Measurements from ENCODE around the gene BRSK1. TPM values are rescaled to one million over a fixed set of nuclear protein-coding genes. Genes with fewer than 3 reads are reported as not detected.

Gene BRSK1
- total and polyA plus RNA-seq, 10 of the 15 experiments (the other 5 are each of a cell fraction or from before 2014, with no cell fraction given) = 0.03 to 0.76 (median 0.25) TPM; not detected in 4

GRCh38 chr19:55253842-55254624 is 29.8 kb upstream of the BRSK1 start (continued):
- 0 out of 2 replicates have a peak, but pooled peaks have one; percentile 52 for TF ChIP-seq CBFB (IDR thresholded peaks at IDR 0.05; ENCODE audit: low read depth)
- no peak for TF ChIP-seq WRNIP1 (IDR thresholded peaks at IDR 0.05; ENCODE audit: borderline replicate concordance, low read depth, low read length)
- peak; percentile 21 for TF ChIP-seq E4F1 (IDR thresholded peaks at IDR 0.05; ENCODE audit: borderline replicate concordance, partially characterized antibody)
- TF ChIP-seq DPF2 (IDR thresholded peaks at IDR 0.05) = peak; percentile 75; the same call in 1 of the 2 replicates
- TF ChIP-seq POLR2AphosphoS2 (IDR thresholded peaks at IDR 0.05; ENCODE audit: low read depth, low read length) = no peak
- TF ChIP-seq JUNB (IDR thresholded peaks at IDR 0.05) = peak; percentile 43; the same call in 1 of the 2 replicates
- no peak for TF ChIP-seq CUX1 (IDR thresholded peaks at IDR 0.05; ENCODE audit: insufficient replicate concordance, low read depth, low read length)
- no peak for TF ChIP-seq HSF1 (IDR thresholded peaks at IDR 0.05; ENCODE audit: low read depth, low read length)
- 0 out of 2 replicates have a peak, but pooled peaks have one; percentile 19 for TF ChIP-seq LARP7 (IDR thresholded peaks at IDR 0.05)
- TF ChIP-seq SKIL (IDR thresholded peaks at IDR 0.05; ENCODE audit: low read depth, poor library complexity, severe bottlenecking) = peak; percentile 40
- no peak for TF ChIP-seq SP1 (IDR thresholded peaks at IDR 0.05; ENCODE audit: low read depth, low read length)
- no peak for TF ChIP-seq ZSCAN29 (IDR thresholded peaks at IDR 0.05)
- TF ChIP-seq ATF3 (IDR thresholded peaks at IDR 0.05; ENCODE audit: borderline replicate concordance, extremely low read depth, low read depth, low read length) = no peak
- TF ChIP-seq BHLHE40 (IDR thresholded peaks at IDR 0.05; ENCODE audit: borderline replicate concordance in 1 of 2, low read depth in 2 of 2, low read length in 1 of 2) = peak in 1 of 2 experiments; percentile 40; a peak in 1 of 4 replicates
- peak; percentile 95 for TF ChIP-seq SPI1 (IDR thresholded peaks at IDR 0.05; ENCODE audit: borderline replicate concordance, insufficient read depth, low read depth, low read length)
- peak; percentile 43; the same call in 1 of the 2 replicates for TF ChIP-seq TAF1 (IDR thresholded peaks at IDR 0.05; ENCODE audit: borderline replicate concordance, low read depth, low read length)
